Choroid plexus epithelial cell (primary cell): ENCODE results near the gene BDKRB2.
A peak's percentile ranks its signal among the peaks of the same experiment; 100 is the strongest.

Source experiments
- DNase-seq: peaks from one replicate; pipeline ENCODE4 v3.0.0-alpha.2; 2010; ENCODE audit warnings: low read depth
- H3K4me3 ChIP-seq: 2 replicates; pipeline ENCODE4 v1.5.1; 2011; ENCODE audit warnings: low read depth, mild to moderate bottlenecking, control low read depth, low read length, moderate library complexity
- TF ChIP-seq, protein P1 (sequence below): conservative IDR thresholded peaks from 2 replicates; pipeline ENCODE4 v1.5.1; 2011; ENCODE audit warnings: low read depth, mild to moderate bottlenecking, control low read depth, inconsistent platforms, low read length, moderate library complexity

Gene BDKRB2

GRCh38 chr14:96245710-96246538, 41.3 kb downstream of the BDKRB2 start:
- TF ChIP-seq, protein P1, sequence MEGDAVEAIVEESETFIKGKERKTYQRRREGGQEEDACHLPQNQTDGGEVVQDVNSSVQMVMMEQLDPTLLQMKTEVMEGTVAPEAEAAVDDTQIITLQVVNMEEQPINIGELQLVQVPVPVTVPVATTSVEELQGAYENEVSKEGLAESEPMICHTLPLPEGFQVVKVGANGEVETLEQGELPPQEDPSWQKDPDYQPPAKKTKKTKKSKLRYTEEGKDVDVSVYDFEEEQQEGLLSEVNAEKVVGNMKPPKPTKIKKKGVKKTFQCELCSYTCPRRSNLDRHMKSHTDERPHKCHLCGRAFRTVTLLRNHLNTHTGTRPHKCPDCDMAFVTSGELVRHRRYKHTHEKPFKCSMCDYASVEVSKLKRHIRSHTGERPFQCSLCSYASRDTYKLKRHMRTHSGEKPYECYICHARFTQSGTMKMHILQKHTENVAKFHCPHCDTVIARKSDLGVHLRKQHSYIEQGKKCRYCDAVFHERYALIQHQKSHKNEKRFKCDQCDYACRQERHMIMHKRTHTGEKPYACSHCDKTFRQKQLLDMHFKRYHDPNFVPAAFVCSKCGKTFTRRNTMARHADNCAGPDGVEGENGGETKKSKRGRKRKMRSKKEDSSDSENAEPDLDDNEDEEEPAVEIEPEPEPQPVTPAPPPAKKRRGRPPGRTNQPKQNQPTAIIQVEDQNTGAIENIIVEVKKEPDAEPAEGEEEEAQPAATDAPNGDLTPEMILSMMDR, result no peak
- no peak overlapping the region for H3K4me3 ChIP-seq
- peak; percentile 77 for DNase-seq

DNA sequence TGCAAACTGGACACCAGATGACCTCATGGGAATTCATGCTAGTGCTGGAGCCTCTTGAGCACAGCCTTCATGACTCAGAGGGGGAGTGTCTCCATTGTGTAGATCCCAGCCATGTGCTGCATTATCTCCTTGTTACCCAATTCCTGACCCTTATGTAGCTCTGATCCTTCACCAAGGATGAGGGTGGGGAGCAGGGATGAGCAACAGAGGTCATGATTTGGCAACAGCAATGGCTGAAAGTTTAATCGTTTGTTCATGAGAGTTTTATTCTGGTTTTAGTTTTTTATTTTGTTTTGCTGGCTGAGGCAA, 41.9 kb downstream of the BDKRB2 start:
- H3K4me3 ChIP-seq, result no peak overlapping the region
- TF ChIP-seq, protein P1, result no peak
- peak; percentile 97 for DNase-seq

DNA sequence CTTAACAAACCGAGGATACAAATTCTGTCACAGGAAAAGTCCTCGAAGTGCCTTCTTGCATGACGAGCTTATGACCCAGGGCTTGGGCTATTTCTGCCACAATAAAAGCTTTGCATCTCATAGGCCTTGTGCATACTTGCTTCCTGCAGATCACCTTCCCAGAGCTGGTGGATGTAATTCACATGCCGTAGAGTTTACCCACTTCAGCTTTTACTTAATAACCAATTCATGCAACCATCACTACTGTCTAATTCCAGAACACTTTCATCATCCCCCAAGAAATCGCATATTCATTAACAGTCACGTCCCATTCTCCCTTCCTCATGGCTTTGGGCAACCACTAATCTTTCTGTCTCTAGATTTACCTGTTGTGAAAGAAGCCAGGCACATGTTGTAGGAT, 42.4 kb downstream of the BDKRB2 start:
- DNase-seq, result no peak
- no peak overlapping the region for H3K4me3 ChIP-seq
- TF ChIP-seq, protein P1, result no peak

- DNase-seq, result peak; percentile 90
- TF ChIP-seq, protein P1, result no peak
- no peak overlapping the region for H3K4me3 ChIP-seq
Measured at GRCh38 chr14:96249029-96249428, 44.4 kb downstream of the BDKRB2 start.

DNA sequence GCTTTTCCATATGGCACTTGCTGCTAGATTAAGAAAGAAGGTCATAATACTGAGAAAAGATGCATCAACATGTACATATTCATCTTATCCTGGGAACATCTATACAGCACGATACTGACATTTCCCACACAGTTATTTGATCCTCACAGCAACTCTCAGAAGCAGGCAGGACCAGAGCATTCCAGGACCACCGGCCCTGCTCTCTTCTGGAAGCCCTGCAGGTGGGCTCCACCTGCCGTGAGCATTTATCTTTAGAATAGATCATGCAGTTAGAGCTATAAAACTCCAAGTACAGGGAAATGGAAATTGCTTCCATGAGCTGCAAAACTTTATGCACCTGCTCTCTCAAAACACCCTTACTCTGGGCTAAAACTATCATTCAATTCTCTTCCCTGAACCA, 45.8 kb downstream of the BDKRB2 start:
- no peak for DNase-seq
- TF ChIP-seq, protein P1, result no peak
- no peak overlapping the region for H3K4me3 ChIP-seq

GRCh38 chr14:96251656-96252155, 47.1 kb downstream of the BDKRB2 start:
- TF ChIP-seq, protein P1, result no peak
- no peak overlapping the region for H3K4me3 ChIP-seq
- DNase-seq, result no peak
